T-helper 17 cell (primary cell): ENCODE measurements around the gene KCNJ13. TPM values are rescaled to one million over a fixed set of nuclear protein-coding genes. Genes with fewer than 3 reads are reported as not detected.
"Not testable (repeated sequence)": the region's sequence is repeated elsewhere in the genome, so short reads cannot be mapped to it uniquely, and the experiment has no call there.

ENCODE experiments used
- ATAC-seq: fragments of 150-1000 bp; cut with Tn5 transposase; 2 replicates; pipeline ENCODE4 v1.10.0; 2021; ENCODE audit warnings: mild to moderate bottlenecking, moderate library complexity
- DNase-seq, 3 donors: peaks; one replicate each; pipeline versions ENCODE4 v3.0.0 to v3.0.0-alpha.2; 2020 to 2021
- H3K9me3 ChIP-seq: one replicate; pipeline ENCODE4 v1.7.0; 2013; ENCODE audit warnings: low read length, mild to moderate bottlenecking; ENCODE audit not compliant: control insufficient read depth, poor library complexity, severe bottlenecking
- H3K27ac Mint-ChIP-seq: one replicate; pipeline ENCODE4 v1.8.0; 2022; ENCODE audit warnings: mild to moderate bottlenecking, moderate library complexity, mixed read lengths
- H3K27me3 Mint-ChIP-seq: one replicate; pipeline ENCODE4 v1.8.0; 2022; ENCODE audit warnings: mixed read lengths
- H3K36me3 Mint-ChIP-seq: one replicate; pipeline ENCODE4 v1.8.0; 2022; ENCODE audit warnings: low read depth, mixed read lengths
- H3K4me1 Mint-ChIP-seq: one replicate; pipeline ENCODE4 v1.8.0; 2022; ENCODE audit warnings: mild to moderate bottlenecking, mixed read lengths
- H3K4me3 Mint-ChIP-seq: one replicate; pipeline ENCODE4 v1.8.0; 2022; ENCODE audit warnings: mild to moderate bottlenecking, moderate library complexity, mixed read lengths
- total RNA-seq, 4 donors: library from RNA in 2 of 4; stranded (reverse) in 2 of 4; gene quantifications; one replicate each; pipeline ENCODE4 v1.2.3 and lab custom pipeline; 2022 to 2026

The KCNJ13 gene
- total RNA-seq, 2 donors from 2014 or later, result not detected

DNA sequence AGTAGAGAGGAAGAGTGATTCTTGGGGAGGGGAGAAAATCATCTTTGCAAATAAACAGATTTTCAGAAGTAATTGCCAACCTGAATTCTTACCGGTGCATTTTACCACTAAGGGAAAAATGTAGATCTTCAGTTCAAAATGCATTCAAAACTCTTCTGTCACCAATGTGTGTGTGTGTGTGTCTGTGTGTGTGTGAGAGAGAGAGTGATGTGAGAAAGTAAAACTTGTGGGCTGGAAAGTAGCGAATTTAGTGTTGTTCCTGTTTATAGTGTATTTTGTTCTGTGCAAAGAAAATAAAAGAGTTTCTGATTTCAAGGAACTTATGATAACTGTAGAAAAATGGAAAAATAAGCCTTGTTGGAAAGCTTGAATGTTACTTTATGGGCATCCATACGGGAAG lies 27.0 kb downstream of the KCNJ13 start:
- no peak overlapping the region for H3K27ac Mint-ChIP-seq
- H3K4me1 Mint-ChIP-seq, result peaks cover 10% of the 10 kb centered on the region
- ATAC-seq (no peak), DNase-seq (no peak)
- H3K4me3 Mint-ChIP-seq, result no peak overlapping the region
- peaks cover 9% of the 10 kb centered on the region for H3K36me3 Mint-ChIP-seq
- no peaks in the 10 kb centered on the region for H3K27me3 Mint-ChIP-seq
- no peaks in the 10 kb centered on the region for H3K9me3 ChIP-seq

DNA sequence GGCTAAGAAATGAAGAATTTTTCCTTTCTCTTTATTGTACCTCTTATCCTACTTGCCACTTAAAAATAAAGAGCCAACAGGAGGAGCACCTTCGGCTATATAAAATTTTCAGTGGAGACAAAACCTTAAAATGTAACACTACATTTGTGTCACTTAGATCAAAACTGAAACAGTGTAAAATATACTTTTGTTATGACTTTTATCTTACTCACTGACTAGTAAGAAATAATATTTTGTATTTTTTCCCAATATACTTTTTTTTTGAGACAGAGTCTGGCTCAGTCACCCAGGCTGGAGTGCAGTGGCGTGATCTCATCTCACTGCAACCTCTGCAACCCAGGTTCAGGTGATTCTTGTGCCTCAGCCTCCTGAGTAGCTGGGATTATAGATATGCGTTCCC lies 28.3 kb downstream of the KCNJ13 start:
- H3K4me3 Mint-ChIP-seq, result no peak overlapping the region
- H3K36me3 Mint-ChIP-seq, result peaks cover 10% of the 10 kb centered on the region
- peaks cover 13% of the 10 kb centered on the region for H3K4me1 Mint-ChIP-seq
- ATAC-seq, result no peak
- no peaks in the 10 kb centered on the region for H3K9me3 ChIP-seq
- H3K27me3 Mint-ChIP-seq, result no peaks in the 10 kb centered on the region
- peak overlapping the region; percentile 21 for H3K27ac Mint-ChIP-seq
- no peak for DNase-seq

DNA sequence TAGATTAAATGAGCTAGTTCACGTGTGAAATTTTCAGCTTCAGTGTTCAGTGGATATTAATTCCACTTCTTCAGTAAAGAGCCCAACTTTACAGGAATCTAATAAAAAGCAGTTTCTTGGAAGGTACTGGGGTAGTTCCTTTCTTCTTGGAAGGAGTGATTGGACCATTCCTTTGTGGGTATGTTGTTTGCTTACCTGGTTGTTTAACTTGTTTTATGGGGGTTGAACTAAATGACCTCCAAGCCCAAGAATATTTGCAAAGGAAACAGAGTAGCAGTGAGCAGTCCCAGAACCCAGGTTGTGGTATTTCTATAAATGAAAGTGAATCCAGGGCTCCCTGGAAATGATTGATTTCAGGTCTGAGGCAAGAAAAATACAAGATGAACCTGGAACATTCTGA lies 31.4 kb downstream of the KCNJ13 start:
- no peak overlapping the region for H3K27ac Mint-ChIP-seq
- no peak for ATAC-seq
- no peak for DNase-seq
- H3K9me3 ChIP-seq, result no peaks in the 10 kb centered on the region
- peaks cover 20% of the 10 kb centered on the region for H3K4me1 Mint-ChIP-seq
- no peak overlapping the region for H3K4me3 Mint-ChIP-seq
- H3K36me3 Mint-ChIP-seq, result peaks cover 14% of the 10 kb centered on the region
- H3K27me3 Mint-ChIP-seq, result no peaks in the 10 kb centered on the region

DNA sequence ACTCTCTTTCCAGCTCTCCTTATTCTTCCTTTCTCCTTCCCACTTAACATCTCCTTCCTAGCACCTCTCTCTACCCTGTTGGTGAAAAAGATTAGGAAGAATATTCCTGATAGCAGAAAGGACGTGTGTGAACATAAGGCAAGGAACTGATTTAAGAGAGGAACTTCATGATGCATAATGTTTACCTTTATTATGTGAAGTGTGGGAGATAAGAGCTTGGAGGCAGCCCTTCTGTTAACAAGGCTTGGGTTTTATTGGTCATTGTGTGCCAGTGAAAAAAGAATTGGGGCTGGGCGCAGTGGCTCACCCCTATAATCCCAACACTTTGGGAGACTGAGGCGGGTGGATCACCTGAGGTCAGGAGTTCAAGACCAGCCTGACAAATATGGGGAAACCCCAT lies 34.4 kb downstream of the KCNJ13 start:
- DNase-seq (no peak), ATAC-seq (no peak)
- Mint-ChIP-seq H3K36me3 (peaks cover 7% of the 10 kb centered on the region), H3K4me1 (peaks cover 15% of the 10 kb centered on the region), H3K27ac (no peak overlapping the region), H3K27me3 (no peaks in the 10 kb centered on the region), H3K4me3 (no peak overlapping the region)
- no peaks in the 10 kb centered on the region for H3K9me3 ChIP-seq

DNA sequence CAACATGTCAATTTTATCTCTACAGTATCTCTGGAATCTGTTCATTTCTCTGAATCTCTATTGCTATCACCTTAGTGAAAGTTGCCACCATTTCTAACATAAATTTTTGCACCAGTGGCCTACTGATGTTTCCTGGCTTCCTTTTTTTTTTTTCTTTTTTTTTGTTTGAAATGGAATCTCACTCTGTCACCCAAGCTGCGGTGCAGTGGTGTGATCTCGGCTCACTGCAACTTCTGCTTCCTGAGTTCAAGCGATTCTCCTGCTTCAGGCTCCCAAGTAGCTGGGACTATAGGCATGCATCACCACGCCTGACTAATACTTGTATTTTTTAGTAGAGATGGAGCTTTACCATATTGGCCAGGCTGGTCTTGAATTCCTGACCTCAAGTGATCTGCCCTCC lies 35.1 kb downstream of the KCNJ13 start:
- ATAC-seq (no peak), DNase-seq (no peak)
- no peaks in the 10 kb centered on the region for H3K27me3 Mint-ChIP-seq
- H3K9me3 ChIP-seq, result no peaks in the 10 kb centered on the region
- no peak overlapping the region for H3K27ac Mint-ChIP-seq
- H3K4me3 Mint-ChIP-seq, result no peak overlapping the region
- peaks cover 7% of the 10 kb centered on the region for H3K36me3 Mint-ChIP-seq
- H3K4me1 Mint-ChIP-seq, result peaks cover 15% of the 10 kb centered on the region

DNA sequence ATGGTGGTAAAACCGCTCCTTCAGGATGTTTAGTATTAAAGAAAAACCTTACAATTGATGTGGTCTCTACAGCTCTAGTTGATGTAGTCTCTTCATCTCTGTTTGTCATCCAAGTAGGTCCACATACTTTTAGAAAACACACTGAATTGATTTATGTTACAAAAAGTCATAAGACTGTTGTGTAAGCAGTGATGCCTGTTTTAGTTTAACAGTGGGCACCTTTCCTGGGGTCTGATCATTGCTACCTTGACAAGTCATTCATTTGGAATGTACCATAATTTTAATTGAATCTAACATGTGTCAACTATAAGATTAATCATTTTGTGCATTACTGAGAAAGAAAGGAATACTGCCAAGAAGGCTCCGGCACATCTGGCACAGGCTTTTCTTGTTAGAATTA lies 44.9 kb downstream of the KCNJ13 start:
- ATAC-seq, result no peak
- no peak overlapping the region for H3K4me3 Mint-ChIP-seq
- H3K9me3 ChIP-seq, result no peaks in the 10 kb centered on the region
- DNase-seq, result no peak
- peak overlapping the region; percentile 32 for H3K27ac Mint-ChIP-seq
- H3K36me3 Mint-ChIP-seq, result peaks cover 15% of the 10 kb centered on the region
- no peaks in the 10 kb centered on the region for H3K27me3 Mint-ChIP-seq
- H3K4me1 Mint-ChIP-seq, result peaks cover 14% of the 10 kb centered on the region

DNA sequence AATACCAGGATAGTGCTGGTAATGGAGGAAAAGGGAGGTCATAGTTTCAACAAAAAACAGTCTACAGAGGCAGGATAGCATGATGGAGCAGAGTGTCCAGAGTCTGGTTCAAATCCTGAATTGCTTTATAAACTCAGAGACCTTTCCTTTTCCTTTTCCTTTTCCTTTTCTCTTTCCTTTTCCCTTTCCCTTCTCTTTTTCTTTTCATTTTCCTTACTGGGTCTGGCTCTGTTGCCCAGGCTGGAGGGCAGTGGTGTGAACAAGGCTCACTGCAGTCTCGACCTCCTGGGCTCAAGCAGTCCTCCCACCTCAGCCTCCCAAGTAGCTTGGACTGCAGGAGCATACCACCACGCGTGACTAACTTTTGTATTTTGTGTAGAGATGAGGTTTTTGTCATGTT lies 47.6 kb downstream of the KCNJ13 start:
- DNase-seq (no peak), ATAC-seq (no peak)
- Mint-ChIP-seq H3K4me3 (no peak overlapping the region), H3K36me3 (peaks cover 20% of the 10 kb centered on the region), H3K27me3 (no peaks in the 10 kb centered on the region), H3K27ac (peak overlapping the region; percentile 19), H3K4me1 (peaks cover 18% of the 10 kb centered on the region)
- no peaks in the 10 kb centered on the region for H3K9me3 ChIP-seq

DNA sequence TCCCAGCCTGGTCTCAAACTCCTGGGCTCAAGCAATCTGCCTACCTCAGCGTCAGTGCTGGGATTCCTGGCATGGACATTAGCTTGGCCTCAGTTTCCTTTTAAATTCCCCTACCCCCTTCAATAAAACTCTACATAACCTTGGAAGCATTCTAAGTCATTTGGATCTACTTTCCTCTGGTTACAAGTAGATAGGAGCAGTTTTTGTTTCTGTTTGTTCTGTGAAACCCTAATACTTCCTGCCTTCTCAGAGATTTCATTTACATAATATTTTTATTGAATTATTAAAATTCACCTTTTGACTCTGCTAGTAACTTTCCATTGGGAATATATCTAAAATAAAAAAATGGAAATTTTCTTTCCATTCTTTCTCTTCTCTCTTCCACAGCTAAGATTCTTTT lies 53.3 kb downstream of the KCNJ13 start:
- Mint-ChIP-seq H3K27me3 (no peaks in the 10 kb centered on the region), H3K27ac (peak overlapping the region; percentile 71), H3K36me3 (peaks cover 21% of the 10 kb centered on the region), H3K4me1 (peaks cover 27% of the 10 kb centered on the region), H3K4me3 (no peak overlapping the region)
- DNase-seq (no peak), ATAC-seq (no peak)
- no peaks in the 10 kb centered on the region for H3K9me3 ChIP-seq

DNA sequence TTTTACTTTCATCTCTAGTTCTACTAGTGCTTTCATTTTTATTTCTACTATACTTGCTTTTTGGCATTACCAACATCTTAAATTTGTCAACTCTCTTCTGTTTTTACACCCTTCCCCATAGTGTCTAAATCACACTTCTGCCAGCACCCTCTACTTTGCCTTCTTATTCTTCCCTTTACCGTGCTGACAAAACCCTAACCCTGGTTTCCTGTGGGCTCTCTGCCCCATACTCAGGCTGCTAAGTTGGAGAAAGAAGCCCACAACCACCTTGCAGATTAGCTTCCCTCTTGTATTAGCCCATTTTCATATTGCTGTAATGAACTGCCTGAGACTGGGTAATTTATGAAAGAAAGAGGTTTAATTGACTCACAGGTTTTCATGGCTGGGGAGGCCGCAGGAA lies 54.5 kb downstream of the KCNJ13 start:
- no peak for DNase-seq
- Mint-ChIP-seq H3K27me3 (no peaks in the 10 kb centered on the region), H3K4me3 (no peak overlapping the region), H3K27ac (peak overlapping the region; percentile 74), H3K36me3 (peaks cover 17% of the 10 kb centered on the region), H3K4me1 (peaks cover 21% of the 10 kb centered on the region)
- no peak for ATAC-seq
- H3K9me3 ChIP-seq, result no peaks in the 10 kb centered on the region

DNA sequence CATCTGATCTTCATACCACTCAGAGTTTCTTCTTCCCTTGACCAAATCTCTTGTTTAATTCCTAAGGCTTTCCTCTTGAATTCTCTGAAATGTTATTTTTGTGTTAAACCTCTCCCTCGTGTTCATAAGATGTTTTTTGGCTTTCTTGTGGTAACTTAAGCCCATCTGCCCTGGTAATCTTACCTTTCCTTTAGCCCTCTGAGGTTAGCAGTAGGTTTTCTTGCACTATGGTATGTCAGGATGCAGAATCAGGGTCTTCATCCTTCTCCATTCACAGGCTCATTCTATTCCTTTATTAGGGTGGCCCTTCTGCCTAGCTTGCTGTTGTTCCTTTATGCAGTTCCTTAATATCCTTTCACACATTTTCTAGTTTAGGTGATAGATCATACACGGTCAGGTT lies 55.1 kb downstream of the KCNJ13 start:
- peaks cover 24% of the 10 kb centered on the region for H3K4me1 Mint-ChIP-seq

DNA sequence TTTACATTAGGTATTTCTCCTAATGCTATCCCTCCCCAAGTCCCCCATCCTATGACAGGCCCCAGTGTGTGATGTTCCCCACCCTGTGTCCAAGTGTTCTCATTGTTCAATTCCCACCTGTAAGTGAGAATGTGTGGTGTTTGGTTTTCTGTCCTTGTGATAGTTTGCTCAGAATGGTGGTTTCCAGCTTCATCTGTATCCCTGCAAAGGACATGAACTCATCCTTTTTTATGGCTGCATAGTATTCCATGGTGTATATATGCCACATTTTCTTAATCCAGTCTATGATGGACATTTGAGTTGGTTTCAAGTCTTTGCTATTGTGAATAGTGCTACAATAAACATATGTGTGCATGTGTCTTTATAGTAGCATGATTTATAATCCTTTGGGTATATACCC lies 56.3 kb downstream of the KCNJ13 start:
- H3K27me3 Mint-ChIP-seq, ATAC-seq, DNase-seq, H3K4me3 Mint-ChIP-seq, H3K27ac Mint-ChIP-seq, H3K9me3 ChIP-seq: not testable (repeated sequence)
- H3K36me3 Mint-ChIP-seq, result peaks cover 16% of the 10 kb centered on the region
- H3K4me1 Mint-ChIP-seq, result peaks cover 31% of the 10 kb centered on the region

More for the DNA sequence above, 55.1 kb downstream of the KCNJ13 start:
- Mint-ChIP-seq H3K36me3 (peaks cover 17% of the 10 kb centered on the region), H3K27me3 (no peaks in the 10 kb centered on the region), H3K4me3 (no peak overlapping the region), H3K27ac (peak overlapping the region; percentile 74)
- no peak for ATAC-seq
- H3K9me3 ChIP-seq, result no peaks in the 10 kb centered on the region
- DNase-seq, result no peak

Other genes with a start within 250 kb of the KCNJ13 start
- not detected for gene CHRNG, start 236.9 kb downstream of the KCNJ13 start, total RNA-seq
- 10 to 100 TPM; 14.6 to 17.2 TPM for gene TIGD1, start 226.0 kb downstream of the KCNJ13 start, total RNA-seq
- 10 to 100 TPM; 52.1 to 58.8 TPM for gene EIF4E2, start 225.9 kb downstream of the KCNJ13 start, total RNA-seq
- gene EFHD1, start 143.0 kb downstream of the KCNJ13 start, total RNA-seq, result 1 to 10 TPM; 1.1 to 1.8 TPM
- 10 to 100 TPM; 55.9 to 62.9 TPM for gene GIGYF2, start 79.2 kb downstream of the KCNJ13 start, total RNA-seq
- gene SNORC, start 93.7 kb upstream of the KCNJ13 start, total RNA-seq, result 1 to 10 TPM; 1.0 TPM
- gene NGEF, start 236.7 kb upstream of the KCNJ13 start, total RNA-seq, result not detected